HL-60 (cell line): Measurements from ENCODE around the gene GALNT7.

Source experiments
- CTCF ChIP-seq: IDR thresholded peaks from one replicate; pipeline ENCODE4 v1.5.1; 2011; ENCODE audit warnings: low read length, control low read depth, inconsistent platforms; ENCODE audit not compliant: insufficient read depth
- GABPA ChIP-seq: IDR thresholded peaks from 2 replicates; pipeline ENCODE4 v1.6.1; 2012; ENCODE audit warnings: low read depth
- SPI1 ChIP-seq: IDR thresholded peaks from 2 replicates; pipeline ENCODE4 v1.6.1; 2012; ENCODE audit warnings: low read depth, mild to moderate bottlenecking, borderline replicate concordance

GRCh38 chr4:173277340-173277739, 108.7 kb downstream of the GALNT7 start:
- TF ChIP-seq CTCF (no peak), GABPA (no peak), SPI1 (no peak)
